Kidney epithelial cell (primary cell): ENCODE results near the gene FAM163B. TPM values are rescaled to one million over a fixed set of nuclear protein-coding genes. Genes with fewer than 3 reads are reported as not detected.
"Not testable (repeated sequence)": the region's sequence is repeated elsewhere in the genome, so short reads cannot be mapped to it uniquely, and the experiment has no call there.

ENCODE experiments used
- DNase-seq: peaks from one replicate; pipeline ENCODE4 v3.0.0-alpha.2; 2010; ENCODE audit warnings: low read depth
- H3K27me3 ChIP-seq: 2 replicates; pipeline ENCODE4 v1.6.0; 2011; ENCODE audit warnings: low read length; ENCODE audit not compliant: control insufficient read depth, insufficient read depth
- H3K36me3 ChIP-seq: 2 replicates; pipeline ENCODE4 v1.5.1; 2011; ENCODE audit warnings: low read length; ENCODE audit not compliant: control insufficient read depth, insufficient read depth
- H3K4me3 ChIP-seq: 2 replicates; pipeline ENCODE4 v1.5.1; 2011; ENCODE audit warnings: low read depth, mild to moderate bottlenecking, control low read depth, low read length
- CTCF ChIP-seq: IDR thresholded peaks from 2 replicates; pipeline ENCODE4 v1.5.1; 2011; ENCODE audit warnings: mild to moderate bottlenecking, moderate library complexity, low read length, control low read depth, inconsistent platforms; ENCODE audit not compliant: insufficient read depth, poor library complexity, severe bottlenecking
- total RNA-seq: library from RNA; depleted of rRNA; stranded (reverse); fragments of >200 nt; gene quantifications from 2 replicates; pipeline ENCODE4 v1.2.3, GENCODE V29; 2015

FAM163B gene
- total RNA-seq, 1 donor from 2014 or later, result not detected

GRCh38 chr9:133627341-133627740 lies 18.2 kb upstream of the FAM163B start:
- DNase-seq, result no peak
- TF ChIP-seq CTCF, result no peak

GRCh38 chr9:133626008-133626407 lies 16.8 kb upstream of the FAM163B start:
- H3K27me3 ChIP-seq, H3K36me3 ChIP-seq, DNase-seq, H3K4me3 ChIP-seq: not testable (repeated sequence)

More at GRCh38 chr9:133627341-133627740, 18.2 kb upstream of the FAM163B start:
- H3K27me3 ChIP-seq, result peaks cover 5% of the 10 kb centered on the region
- no peaks in the 10 kb centered on the region for H3K36me3 ChIP-seq
- H3K4me3 ChIP-seq, result no peak overlapping the region

GRCh38 chr9:133622555-133622954 lies 13.4 kb upstream of the FAM163B start:
- Histone ChIP-seq H3K27me3 (peaks cover 7% of the 10 kb centered on the region), H3K36me3 (no peaks in the 10 kb centered on the region)
- TF ChIP-seq CTCF, result no peak

GRCh38 chr9:133621725-133622267 lies 12.6 kb upstream of the FAM163B start:
- Histone ChIP-seq H3K27me3 (peaks cover 7% of the 10 kb centered on the region), H3K36me3 (no peaks in the 10 kb centered on the region), H3K4me3 (no peak overlapping the region)
- no peak for DNase-seq
- no peak for TF ChIP-seq CTCF

More at GRCh38 chr9:133622555-133622954, 13.4 kb upstream of the FAM163B start:
- H3K4me3 ChIP-seq, result no peak overlapping the region
- DNase-seq, result no peak

- no peak for TF ChIP-seq CTCF
- Histone ChIP-seq H3K36me3 (no peaks in the 10 kb centered on the region), H3K4me3 (no peak overlapping the region), H3K27me3 (peaks cover 22% of the 10 kb centered on the region)
- no peak for DNase-seq
These were observed 10.6 kb upstream of the FAM163B start for GRCh38 chr9:133619791-133620190.

- TF ChIP-seq CTCF, result no peak
- peaks cover 31% of the 10 kb centered on the region for H3K27me3 ChIP-seq
These were observed 9.5 kb upstream of the FAM163B start for GRCh38 chr9:133618726-133619125.

More at GRCh38 chr9:133618726-133619125, 9.5 kb upstream of the FAM163B start:
- no peaks in the 10 kb centered on the region for H3K36me3 ChIP-seq
- no peak overlapping the region for H3K4me3 ChIP-seq
- no peak for DNase-seq
